K562 (cell line): Measurements from ENCODE around the gene THBS2. TPM values are rescaled to one million over a fixed set of nuclear protein-coding genes. Genes with fewer than 3 reads are reported as not detected.

Experiments used
- ATAC-seq: fragments of 200-7000 bp; cut with Tn5 transposase; 3 replicates; pipeline ENCODE4 v1.9.1; 2020; ENCODE audit warnings: moderate library complexity
- BruUV-seq: library from RNA; stranded (reverse); fragments of 400-500 nt; replicated peaks from 2 replicates; lab custom pipeline; 2021; lab: Mats Ljungman, UMichigan
- CTCF ChIA-PET: fragments of 300-600 bp; formaldehyde crosslinking; extraction: SDS; loops from one replicate; lab custom pipeline; 2021; ENCODE audit warnings: low intra/inter-chr PET ratio; lab: Yijun Ruan, JAX
- POLR2A ChIA-PET: fragments of 300-600, 350-650 bp; sonication (Branson Sonifier 250); formaldehyde crosslinking; extraction: SDS; loops from one replicate; lab custom pipeline; 2021; ENCODE audit warnings: antibody characterized with exemption, inconsistent platforms; lab: Yijun Ruan, JAX
- DNase-seq, 4 experiments: peaks; one replicate each; pipeline versions ENCODE4 v3.0.0 to v3.0.0-alpha.2; 2011 to 2018; ENCODE audit warnings: low spot score in 3 of 4, mixed read lengths in 3 of 4; ENCODE audit errors: extremely low read depth in 1 of 4
- FAIRE-seq: peaks from 2 replicates; lab custom pipeline; 2011; peaks lifted over from hg19 to GRCh38; lab: Jason Lieb, UNC
- H2AFZ ChIP-seq: 2 replicates; pipeline ENCODE4 v1.6.0; 2011; ENCODE audit warnings: low read depth, low read length, control low read depth, inconsistent platforms
- H3K27ac ChIP-seq: fragments of 200-600 bp; 3 replicates; pipeline ENCODE4 v1.8.0; 2011; ENCODE audit warnings: low read depth, mild to moderate bottlenecking, control low read depth, inconsistent platforms, low read length, moderate library complexity, mixed read lengths; ENCODE audit errors: extremely low read depth
- H3K27me3 ChIP-seq, 2 experiments: fragments of 300-600 bp in 1 of 2; 2 replicates in 1 of 2; 3 replicates in 1 of 2; pipeline versions ENCODE4 v1.6.0 to v1.8.0; 2011; ENCODE audit warnings: inconsistent platforms in 2 of 2, low read length in 2 of 2, mild to moderate bottlenecking in 1 of 2, mixed read lengths in 1 of 2, moderate library complexity in 1 of 2; ENCODE audit not compliant: control insufficient read depth in 2 of 2, insufficient read depth in 2 of 2
- H3K36me3 ChIP-seq: fragments of 300-600 bp; 3 replicates; pipeline ENCODE4 v1.8.0; 2011; ENCODE audit warnings: mild to moderate bottlenecking, low read length, inconsistent platforms; ENCODE audit not compliant: control insufficient read depth, insufficient read depth
- H3K4me1 ChIP-seq, 2 experiments: fragments of 200-600 bp in 1 of 2; replicated peaks in 1 of 2; 2 replicates in 1 of 2; 3 replicates in 1 of 2; pipeline versions ENCODE4 v1.5.1 to v1.8.0; 2011; ENCODE audit warnings: inconsistent platforms in 2 of 2, low read length in 2 of 2, mild to moderate bottlenecking in 1 of 2, mixed read lengths in 1 of 2, moderate library complexity in 1 of 2; ENCODE audit not compliant: control insufficient read depth in 2 of 2, insufficient read depth in 2 of 2
- H3K4me2 ChIP-seq: 2 replicates; pipeline ENCODE4 v1.6.1; 2011; ENCODE audit warnings: low read length, control low read depth, inconsistent platforms, mixed read lengths; ENCODE audit not compliant: insufficient read depth
- H3K4me3 ChIP-seq: fragments of 200-600 bp; sonication (generic), shearing (Covaris generic); 2 replicates; pipeline ENCODE4 v1.5.1; 2016; ENCODE audit warnings: control low read depth, inconsistent platforms
- H3K79me2 ChIP-seq: fragments of 200-600 bp; 3 replicates; pipeline ENCODE4 v1.8.0; 2011; ENCODE audit warnings: low read length, inconsistent platforms; ENCODE audit not compliant: control insufficient read depth, insufficient read depth
- H3K9ac ChIP-seq, 2 experiments: 2 replicates each; pipeline versions ENCODE4 v1.6.0 to v1.6.1; 2011; ENCODE audit warnings: low read depth in 2 of 2, low read length in 2 of 2, control low read depth in 1 of 2, inconsistent platforms in 1 of 2, mild to moderate bottlenecking in 1 of 2, mixed read lengths in 1 of 2; ENCODE audit not compliant: insufficient read depth in 1 of 2
- H3K9me1 ChIP-seq: one replicate; pipeline ENCODE4 v1.6.0; 2011; ENCODE audit warnings: inconsistent platforms, mild to moderate bottlenecking, low read length, moderate library complexity; ENCODE audit not compliant: control insufficient read depth, insufficient read depth
- H3K9me3 ChIP-seq: replicated peaks from 2 replicates; pipeline ENCODE4 v1.5.1; 2011; ENCODE audit warnings: low read depth, low read length, inconsistent platforms; ENCODE audit not compliant: control insufficient read depth, insufficient read depth
- H4K20me1 ChIP-seq: replicated peaks from 2 replicates; pipeline ENCODE4 v1.6.1; 2011; ENCODE audit warnings: low read length, inconsistent platforms, mixed read lengths; ENCODE audit not compliant: control insufficient read depth, insufficient read depth
- FOXA1 ChIP-seq: fragments of 450-650 bp; IDR thresholded peaks from 2 replicates; pipeline ENCODE4 v1.6.1; 2016; ENCODE audit warnings: mild to moderate bottlenecking, borderline replicate concordance
- MTA1 ChIP-seq: fragments of 450-650 bp; IDR thresholded peaks from 2 replicates; pipeline ENCODE4 v1.6.1; 2017; ENCODE audit warnings: borderline replicate concordance
- NCOA1 ChIP-seq: fragments of 450-650 bp; IDR thresholded peaks from 2 replicates; pipeline ENCODE4 v1.6.1; 2016; ENCODE audit warnings: low read depth
- RFX5 ChIP-seq: IDR thresholded peaks from 2 replicates; pipeline ENCODE4 v1.6.1; 2011; ENCODE audit warnings: low read depth, mild to moderate bottlenecking, improper control_type of control experiment, low read length
- YBX1 ChIP-seq: fragments of 450-650 bp; IDR thresholded peaks from 2 replicates; pipeline ENCODE4 v1.7.1; 2016; ENCODE audit warnings: mild to moderate bottlenecking
- ZKSCAN8 ChIP-seq: fragments of 200-800 bp; sonication (Bioruptor generic); IDR thresholded peaks from 2 replicates; pipeline ENCODE4 v1.6.1; 2016; ENCODE audit warnings: missing genetic modification characterization, missing compliant biosample characterization
- ZNF134 ChIP-seq: fragments of 250-450 bp; sonication (Bioruptor Pico); conservative IDR thresholded peaks from 2 replicates; pipeline ENCODE4 v1.4.0; 2020
- ZNF232 ChIP-seq: sonication (generic); formaldehyde crosslinking; IDR thresholded peaks from 2 replicates; pipeline ENCODE4 v1.8.0; 2022; ENCODE audit warnings: mild to moderate bottlenecking, missing genetic modification reagents
- WGBS: fragments of 100-300 bp; shearing (Covaris generic); methylation state at CpG from one replicate; pipeline ENCODE4 v1.1.6; 2016; ENCODE audit warnings: low coverage, mixed read lengths; ENCODE audit not compliant: insufficient coverage; ENCODE audit errors: missing lambda C conversion rate; 5-methylcytosine and 5-hydroxymethylcytosine counted together
- in situ Hi-C: fragments of 300-500 bp; cut with MboI; formaldehyde crosslinking; loops from 4 replicates; pipeline ENCODE4 v1.15.0; 2018; ENCODE audit warnings: inconsistent platforms, mixed read lengths
- intact Hi-C: fragments of 100-400 bp; cut with micrococcal nuclease; formaldehyde crosslinking; loops from 2 replicates; pipeline ENCODE4 v1.14.2; 2022
- polyA plus RNA-seq, 8 experiments: library from polyadenylated mRNA; depleted of rRNA in 4 of 8; stranded (reverse) in 5 of 8; unstranded in 3 of 8; fragments of >200 nt; fragmentation: Nextera tagmentation in 2 of 8; fragmentation: Illumina TruSeq in 1 of 8; extraction: Ambion mirVana in 2 of 8; extraction: Trizol in 1 of 8; gene quantifications; 2 replicates each; pipeline versions ENCODE4 v1.2.1 to v1.2.3, GENCODE V29; 2011 to 2014; ENCODE audit warnings: inconsistent platforms in 1 of 8, missing spikeins in 1 of 8
- total RNA-seq, 7 experiments: library from RNA; depleted of rRNA in 6 of 7; stranded (reverse); fragments of >200 nt in 6 of 7; fragmentation: Illumina TruSeq in 2 of 7; extraction: Trizol in 2 of 7; gene quantifications; 2 replicates each; pipeline versions ENCODE4 v1.2.1 to v1.2.3, GENCODE V29; 2011 to 2021; ENCODE audit warnings: low replicate concordance in 1 of 7
- TF ChIP-seq, protein P1 (sequence below): IDR thresholded peaks from 2 replicates; pipeline ENCODE4 v1.6.1; 2012; ENCODE audit warnings: low read depth, low read length, improper control_type of control experiment, borderline replicate concordance

THBS2 gene
- total and polyA plus RNA-seq, 9 of the 15 experiments (the other 6 are each of a cell fraction or from before 2014, with no cell fraction given), result 0.03 to 0.11 (median 0.03) TPM; not detected in 6

DNA sequence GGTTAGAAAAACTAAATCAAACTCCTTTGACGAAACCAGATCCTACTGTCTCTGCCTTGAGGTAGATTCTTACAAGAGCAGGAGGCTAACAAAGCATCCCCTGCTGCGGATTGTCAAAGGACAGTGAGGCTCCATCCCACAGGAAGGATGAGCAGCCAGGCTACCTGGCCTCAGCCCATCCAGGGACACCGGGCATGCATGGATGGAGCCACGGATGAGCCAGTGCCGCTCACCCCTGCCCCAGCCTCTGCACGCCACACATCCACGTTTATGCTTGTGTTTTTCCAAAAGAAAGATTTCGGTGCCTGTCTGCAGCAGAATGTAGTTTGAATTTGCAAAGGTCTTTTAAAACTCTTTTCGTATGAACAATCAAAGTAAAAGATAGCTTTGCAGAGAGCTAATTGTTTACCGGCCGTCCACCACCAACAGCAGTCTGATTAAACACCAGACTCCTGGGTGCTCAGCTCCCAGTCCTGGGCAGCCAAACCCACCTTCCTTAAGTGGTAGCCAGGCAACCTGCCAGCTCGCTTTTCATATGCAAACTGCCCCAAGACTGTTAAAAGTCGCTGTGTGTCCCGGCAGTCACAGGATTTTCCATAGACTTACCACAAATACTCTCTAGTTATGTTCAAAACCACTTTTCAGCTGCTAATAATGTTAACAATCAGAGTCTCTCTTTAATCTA, 999 bp downstream of the THBS2 start:
- no peak; the same call in 2 of the 3 replicates for ATAC-seq
- no peaks in the 10 kb centered on the region for H3K9me3 ChIP-seq
- 2% methylated on average over 14 of the region's 14 CpGs for WGBS
- no peak for TF ChIP-seq ZNF134
- TF ChIP-seq RFX5, result no peak
- TF ChIP-seq FOXA1, result no peak
- no peak for TF ChIP-seq MTA1
- no peak for TF ChIP-seq YBX1
- TF ChIP-seq, protein P1, sequence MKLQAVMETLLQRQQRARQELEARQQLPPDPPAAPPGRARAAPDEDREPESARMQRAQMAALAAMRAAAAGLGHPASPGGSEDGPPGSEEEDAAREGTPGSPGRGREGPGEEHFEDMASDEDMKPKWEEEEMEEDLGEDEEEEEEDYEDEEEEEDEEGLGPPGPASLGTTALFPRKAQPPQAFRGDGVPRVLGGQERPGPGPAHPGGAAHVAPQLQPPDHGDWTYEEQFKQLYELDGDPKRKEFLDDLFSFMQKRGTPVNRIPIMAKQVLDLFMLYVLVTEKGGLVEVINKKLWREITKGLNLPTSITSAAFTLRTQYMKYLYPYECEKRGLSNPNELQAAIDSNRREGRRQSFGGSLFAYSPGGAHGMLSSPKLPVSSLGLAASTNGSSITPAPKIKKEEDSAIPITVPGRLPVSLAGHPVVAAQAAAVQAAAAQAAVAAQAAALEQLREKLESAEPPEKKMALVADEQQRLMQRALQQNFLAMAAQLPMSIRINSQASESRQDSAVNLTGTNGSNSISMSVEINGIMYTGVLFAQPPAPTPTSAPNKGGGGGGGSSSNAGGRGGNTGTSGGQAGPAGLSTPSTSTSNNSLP, result no peak
- TF ChIP-seq ZNF232 (CRISPR knock-in tag), result no peak
- TF ChIP-seq ZKSCAN8, result no peak
- no peak for TF ChIP-seq NCOA1
- H3K9me1 ChIP-seq, result no peaks in the 10 kb centered on the region
- no peaks in the 10 kb centered on the region for H3K36me3 ChIP-seq
- no peak overlapping the region for H3K4me3 ChIP-seq
- ChIA-PET POLR2A (no interaction called here), CTCF (no interaction called here)
- no peak overlapping the region for H3K9ac ChIP-seq
- in situ Hi-C loops, result no loop called here
- H3K79me2 ChIP-seq, result no peaks in the 10 kb centered on the region
- DNase-seq, result no peak
- peaks cover 0 to 7% of the 10 kb centered on the region in 2 experiments; a peak in 1 of 5 replicates for H3K4me1 ChIP-seq
- intact Hi-C loops, result no loop called here
- H3K4me2 ChIP-seq, result no peak overlapping the region
- no TSS peak for BruUV-seq
- 0 out of 2 replicates have a peak, but pooled peaks cover 4% of the 10 kb centered on the region for H4K20me1 ChIP-seq
- H2AFZ ChIP-seq, result no peak overlapping the region
- no peak overlapping the region for H3K27ac ChIP-seq
- peaks cover 56 to 79% of the 10 kb centered on the region in 2 experiments for H3K27me3 ChIP-seq
- FAIRE-seq, result no peak
